Loucy (cell line): ENCODE measurements around the gene MPZL1.

ENCODE experiments used
- H2AFZ ChIP-seq: fragments of 200-600 bp; sonication (generic); 2 replicates; pipeline ENCODE4 v1.6.0; 2016; ENCODE audit warnings: antibody characterized with exemption, mild to moderate bottlenecking, low read length, moderate library complexity
- H3F3A ChIP-seq: fragments of 200-600 bp; 2 replicates; pipeline ENCODE4 v1.6.0; 2016; ENCODE audit warnings: antibody characterized with exemption, low read depth, mild to moderate bottlenecking
- H3K27me3 ChIP-seq: fragments of 200-600 bp; sonication (generic); 2 replicates; pipeline ENCODE4 v1.6.1; 2014; ENCODE audit warnings: low read length, mild to moderate bottlenecking; ENCODE audit not compliant: insufficient read depth, poor library complexity, severe bottlenecking
- H3K36me3 ChIP-seq: fragments of 200-600 bp; sonication (generic); 2 replicates; pipeline ENCODE4 v1.6.1; 2016; ENCODE audit warnings: low read length; ENCODE audit not compliant: insufficient read depth
- H3K4me1 ChIP-seq: fragments of 200-600 bp; sonication (generic); 2 replicates; pipeline ENCODE4 v1.5.1; 2014; ENCODE audit warnings: low read length, mild to moderate bottlenecking; ENCODE audit not compliant: insufficient read depth, poor library complexity, severe bottlenecking
- H3K4me2 ChIP-seq: fragments of 200-600 bp; sonication (generic); 2 replicates; pipeline ENCODE4 v1.6.0; 2014; ENCODE audit warnings: antibody characterized with exemption, low read length, low read depth, mild to moderate bottlenecking; ENCODE audit not compliant: poor library complexity, severe bottlenecking
- H3K4me3 ChIP-seq: fragments of 200-600 bp; sonication (generic); 2 replicates; pipeline ENCODE4 v1.5.1; 2014; ENCODE audit warnings: low read length, mild to moderate bottlenecking, mixed read lengths; ENCODE audit not compliant: poor library complexity, severe bottlenecking
- H3K79me2 ChIP-seq: fragments of 200-600 bp; sonication (generic); 2 replicates; pipeline ENCODE4 v1.6.1; 2014; ENCODE audit warnings: low read length; ENCODE audit not compliant: insufficient read depth
- H3K9ac ChIP-seq: fragments of 200-600 bp; sonication (generic); 2 replicates; pipeline ENCODE4 v1.6.0; 2014; ENCODE audit warnings: mild to moderate bottlenecking, low read depth, low read length, moderate library complexity; ENCODE audit not compliant: poor library complexity, severe bottlenecking
- H3K9me2 ChIP-seq: fragments of 200-600 bp; sonication (generic); replicated peaks from 2 replicates; pipeline ENCODE4 v1.6.1; 2016; ENCODE audit warnings: low read depth, low read length, mixed read lengths
- H3K9me3 ChIP-seq: fragments of 200-600 bp; sonication (generic); 2 replicates; pipeline ENCODE4 v1.6.1; 2014; ENCODE audit warnings: mild to moderate bottlenecking, antibody characterized with exemption, low read length, low read depth; ENCODE audit not compliant: insufficient read depth
- H4K20me1 ChIP-seq: fragments of 200-600 bp; sonication (generic); 2 replicates; pipeline ENCODE4 v1.6.0; 2014; ENCODE audit warnings: antibody characterized with exemption, low read length, mild to moderate bottlenecking; ENCODE audit not compliant: insufficient read depth, poor library complexity, severe bottlenecking
- CTCF ChIP-seq: fragments of 200-600 bp; sonication (generic); conservative IDR thresholded peaks from 2 replicates; pipeline ENCODE4 v1.5.1; 2014; ENCODE audit warnings: mild to moderate bottlenecking, antibody characterized with exemption, low read length
- EZH2phosphoT487 ChIP-seq: fragments of 200-600 bp; IDR thresholded peaks from 2 replicates; pipeline ENCODE4 v1.6.1; 2018; ENCODE audit warnings: antibody characterized with exemption, mild to moderate bottlenecking, moderate library complexity, borderline replicate concordance

The MPZL1 gene

GRCh38 chr1:167761400-167761799 is 39.6 kb downstream of the MPZL1 start:
- H2AFZ ChIP-seq = no peak overlapping the region
- H3K9me2 ChIP-seq = no peaks in the 10 kb centered on the region
- H4K20me1 ChIP-seq = peaks cover 7% of the 10 kb centered on the region
- peak overlapping the region; percentile 50 for H3K4me2 ChIP-seq
- peak overlapping the region; percentile 37 for H3K9ac ChIP-seq
- 0 out of 2 replicates have a peak, but pooled peaks cover 4% of the 10 kb centered on the region for H3F3A ChIP-seq
- H3K4me1 ChIP-seq = peaks cover 74% of the 10 kb centered on the region
- peak overlapping the region; percentile 18 for H3K4me3 ChIP-seq
- peaks cover 16% of the 10 kb centered on the region for H3K36me3 ChIP-seq
- peaks cover 96% of the 10 kb centered on the region for H3K79me2 ChIP-seq
- no peaks in the 10 kb centered on the region for H3K9me3 ChIP-seq
- TF ChIP-seq CTCF = no peak
- TF ChIP-seq EZH2phosphoT487 = no peak
- H3K27me3 ChIP-seq = no peaks in the 10 kb centered on the region

GRCh38 chr1:167762061-167762746 is 40.4 kb downstream of the MPZL1 start:
- no peaks in the 10 kb centered on the region for H3K27me3 ChIP-seq
- peaks cover 94% of the 10 kb centered on the region for H3K79me2 ChIP-seq
- TF ChIP-seq CTCF = no peak
- TF ChIP-seq EZH2phosphoT487 = no peak
- peak overlapping the region; percentile 18 for H3K4me3 ChIP-seq
- 0 out of 2 replicates have a peak, but pooled peaks cover 4% of the 10 kb centered on the region for H3F3A ChIP-seq
- H3K9ac ChIP-seq = peak overlapping the region; percentile 37
- H2AFZ ChIP-seq = no peak overlapping the region
- peaks cover 66% of the 10 kb centered on the region for H3K4me1 ChIP-seq
- H3K4me2 ChIP-seq = peak overlapping the region; percentile 50
- peaks cover 24% of the 10 kb centered on the region for H3K36me3 ChIP-seq
- peaks cover 7% of the 10 kb centered on the region for H4K20me1 ChIP-seq
- no peaks in the 10 kb centered on the region for H3K9me3 ChIP-seq
- H3K9me2 ChIP-seq = no peaks in the 10 kb centered on the region

GRCh38 chr1:167763525-167764220 is 41.9 kb downstream of the MPZL1 start:
- Histone ChIP-seq H3F3A (0 out of 2 replicates have a peak, but pooled peaks cover 4% of the 10 kb centered on the region), H4K20me1 (peaks cover 7% of the 10 kb centered on the region)
- no peak for TF ChIP-seq EZH2phosphoT487
- no peak for TF ChIP-seq CTCF

More at GRCh38 chr1:167763525-167764220, 41.9 kb downstream of the MPZL1 start:
- no peak overlapping the region for H2AFZ ChIP-seq
- H3K36me3 ChIP-seq = peaks cover 37% of the 10 kb centered on the region
- H3K9me2 ChIP-seq = no peaks in the 10 kb centered on the region
- H3K9ac ChIP-seq = peak overlapping the region; percentile 48
- H3K4me1 ChIP-seq = peaks cover 51% of the 10 kb centered on the region
- no peaks in the 10 kb centered on the region for H3K27me3 ChIP-seq
- H3K79me2 ChIP-seq = peaks cover 82% of the 10 kb centered on the region
- H3K4me3 ChIP-seq = no peak overlapping the region
- no peaks in the 10 kb centered on the region for H3K9me3 ChIP-seq
- H3K4me2 ChIP-seq = peak overlapping the region; percentile 10
